ENCODE results near the gene RAPSN.

DNA sequence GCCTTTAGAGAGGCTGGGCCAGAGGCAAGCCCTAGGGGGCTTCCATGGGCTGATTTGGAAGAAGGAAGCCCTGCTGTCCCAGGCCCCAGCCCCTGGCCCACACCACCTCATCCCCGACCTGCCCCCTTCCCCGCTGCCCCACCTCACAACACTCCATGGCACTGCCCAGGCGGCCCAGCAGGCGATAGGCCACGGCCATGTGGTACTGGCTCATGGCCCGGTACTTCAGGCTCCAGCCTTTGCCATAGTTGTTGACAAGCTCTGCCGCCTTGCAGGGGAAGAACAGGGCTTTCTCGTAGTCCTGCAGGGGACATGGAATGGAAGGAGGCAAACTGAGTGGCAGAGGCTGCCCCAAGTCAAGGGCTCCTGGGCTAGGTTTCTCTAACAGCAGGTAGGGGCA lies 6.4 kb downstream of the RAPSN start:
- TF ChIP-seq, protein P1, sequence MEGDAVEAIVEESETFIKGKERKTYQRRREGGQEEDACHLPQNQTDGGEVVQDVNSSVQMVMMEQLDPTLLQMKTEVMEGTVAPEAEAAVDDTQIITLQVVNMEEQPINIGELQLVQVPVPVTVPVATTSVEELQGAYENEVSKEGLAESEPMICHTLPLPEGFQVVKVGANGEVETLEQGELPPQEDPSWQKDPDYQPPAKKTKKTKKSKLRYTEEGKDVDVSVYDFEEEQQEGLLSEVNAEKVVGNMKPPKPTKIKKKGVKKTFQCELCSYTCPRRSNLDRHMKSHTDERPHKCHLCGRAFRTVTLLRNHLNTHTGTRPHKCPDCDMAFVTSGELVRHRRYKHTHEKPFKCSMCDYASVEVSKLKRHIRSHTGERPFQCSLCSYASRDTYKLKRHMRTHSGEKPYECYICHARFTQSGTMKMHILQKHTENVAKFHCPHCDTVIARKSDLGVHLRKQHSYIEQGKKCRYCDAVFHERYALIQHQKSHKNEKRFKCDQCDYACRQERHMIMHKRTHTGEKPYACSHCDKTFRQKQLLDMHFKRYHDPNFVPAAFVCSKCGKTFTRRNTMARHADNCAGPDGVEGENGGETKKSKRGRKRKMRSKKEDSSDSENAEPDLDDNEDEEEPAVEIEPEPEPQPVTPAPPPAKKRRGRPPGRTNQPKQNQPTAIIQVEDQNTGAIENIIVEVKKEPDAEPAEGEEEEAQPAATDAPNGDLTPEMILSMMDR (IDR thresholded peaks at IDR 0.05; ENCODE audit: low read depth, low read length, poor library complexity, severe bottlenecking): no peak
- TF ChIP-seq EZH2phosphoT487 (IDR thresholded peaks at IDR 0.05; ENCODE audit: borderline replicate concordance, low read length): no peak
